ENCODE measurements around the gene NALCN.

GRCh38 chr13:101451641-101452040, 35.3 kb upstream of the NALCN start:
- TF ChIP-seq GATA2 (IDR thresholded peaks at IDR 0.05; ENCODE audit: low read depth, low read length), result no peak
- TF ChIP-seq GATA3 (IDR thresholded peaks at IDR 0.05; ENCODE audit: low read depth, low read length), result no peak
